Astrocyte (in vitro differentiated cells and primary cell): ENCODE data around the gene ERCC8. TPM values are rescaled to one million over a fixed set of nuclear protein-coding genes. Genes with fewer than 3 reads are reported as not detected.

Experiments
- DNase-seq: peaks from one replicate; pipeline ENCODE4 v3.0.0-alpha.2; 2010; ENCODE audit warnings: low read depth
- FAIRE-seq: peaks from 2 replicates; lab custom pipeline; 2011; peaks lifted over from hg19 to GRCh38; lab: Jason Lieb, UNC
- H2AFZ ChIP-seq: 2 replicates; pipeline ENCODE4 v1.6.0; 2012; ENCODE audit warnings: low read depth, low read length, inconsistent platforms
- H3K27ac ChIP-seq: 2 replicates; pipeline ENCODE4 v1.5.1; 2011; ENCODE audit warnings: low read depth, low read length, inconsistent platforms
- H3K27me3 ChIP-seq: 2 replicates; pipeline ENCODE4 v1.6.0; 2011; ENCODE audit warnings: low read length, inconsistent platforms; ENCODE audit not compliant: insufficient read depth
- H3K36me3 ChIP-seq: 2 replicates; pipeline ENCODE4 v1.5.1; 2011; ENCODE audit warnings: low read length, inconsistent platforms; ENCODE audit not compliant: insufficient read depth
- H3K4me1 ChIP-seq: 2 replicates; pipeline ENCODE4 v1.5.1; 2011; ENCODE audit warnings: low read length, inconsistent platforms; ENCODE audit not compliant: insufficient read depth
- H3K4me2 ChIP-seq: 2 replicates; pipeline ENCODE4 v1.6.0; 2012; ENCODE audit warnings: low read length, inconsistent platforms
- H3K4me3 ChIP-seq: 2 replicates; pipeline ENCODE4 v1.5.1; 2011; ENCODE audit warnings: low read depth, mild to moderate bottlenecking, low read length, inconsistent platforms; ENCODE audit not compliant: insufficient read depth
- H3K79me2 ChIP-seq: 2 replicates; pipeline ENCODE4 v1.6.0; 2012; ENCODE audit warnings: mild to moderate bottlenecking, low read length, inconsistent platforms; ENCODE audit not compliant: insufficient read depth
- H3K9ac ChIP-seq: 2 replicates; pipeline ENCODE4 v1.6.0; 2012; ENCODE audit warnings: mild to moderate bottlenecking, low read length, inconsistent platforms
- H3K9me3 ChIP-seq: 2 replicates; pipeline ENCODE4 v1.5.1; 2012; ENCODE audit warnings: low read depth, mild to moderate bottlenecking, low read length, inconsistent platforms; ENCODE audit not compliant: insufficient read depth
- H4K20me1 ChIP-seq: 2 replicates; pipeline ENCODE4 v1.6.0; 2012; ENCODE audit warnings: low read length, inconsistent platforms; ENCODE audit not compliant: insufficient read depth
- H3K27ac Mint-ChIP-seq: one replicate; pipeline ENCODE4 v1.8.0; 2021; ENCODE audit warnings: mild to moderate bottlenecking, mixed read lengths; ENCODE audit not compliant: unreplicated experiment
- H3K27me3 Mint-ChIP-seq: one replicate; pipeline ENCODE4 v1.8.0; 2021; ENCODE audit warnings: low read depth, mixed read lengths; ENCODE audit not compliant: unreplicated experiment
- H3K36me3 Mint-ChIP-seq: one replicate; pipeline ENCODE4 v1.8.0; 2021; ENCODE audit warnings: low read depth, mixed read lengths; ENCODE audit not compliant: unreplicated experiment
- H3K4me1 Mint-ChIP-seq: one replicate; pipeline ENCODE4 v1.8.0; 2021; ENCODE audit warnings: low read depth, mixed read lengths; ENCODE audit not compliant: unreplicated experiment
- H3K4me3 Mint-ChIP-seq: one replicate; pipeline ENCODE4 v1.8.0; 2021; ENCODE audit warnings: mild to moderate bottlenecking, moderate library complexity, mixed read lengths; ENCODE audit not compliant: unreplicated experiment
- H3K9me3 Mint-ChIP-seq: one replicate; pipeline ENCODE4 v1.8.0; 2021; ENCODE audit warnings: mild to moderate bottlenecking, mixed read lengths; ENCODE audit not compliant: unreplicated experiment
- EZH2 ChIP-seq: IDR thresholded peaks from 2 replicates; pipeline ENCODE4 v1.6.1; 2012; ENCODE audit warnings: mild to moderate bottlenecking, low read length, inconsistent platforms; ENCODE audit not compliant: insufficient read depth
- total RNA-seq: library from RNA; stranded (reverse); gene quantifications from 2 replicates; pipeline ENCODE4 v1.2.1, GENCODE V29; 2021
- TF ChIP-seq, protein P1 (sequence below): IDR thresholded peaks from 2 replicates; pipeline ENCODE4 v1.5.1; 2011; ENCODE audit warnings: low read depth, mild to moderate bottlenecking, inconsistent platforms, low read length, moderate library complexity; ENCODE audit not compliant: insufficient read depth

The ERCC8 gene
- total RNA-seq, 1 donor from 2014 or later = 11.8 TPM

DNA sequence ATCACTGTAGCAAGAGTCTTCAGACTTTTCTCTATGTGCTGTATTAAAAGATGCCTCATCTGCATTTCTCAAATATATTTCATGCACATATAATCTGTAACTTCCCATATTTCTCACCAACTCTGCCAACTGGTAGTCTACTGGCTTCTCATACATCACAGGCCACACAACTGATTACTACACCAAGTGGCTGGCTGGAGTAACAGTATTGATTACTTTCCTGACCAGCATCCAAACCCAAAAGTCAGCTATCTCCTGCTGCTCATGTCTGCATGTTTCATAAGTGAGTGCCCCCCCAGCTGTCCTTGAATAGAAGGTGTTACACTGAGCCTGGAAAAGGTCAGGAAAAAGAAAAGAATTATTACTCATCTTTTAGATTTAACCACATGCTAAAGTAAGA, 17.4 kb downstream of the ERCC8 start:
- no peak overlapping the region for H3K27ac Mint-ChIP-seq

DNA sequence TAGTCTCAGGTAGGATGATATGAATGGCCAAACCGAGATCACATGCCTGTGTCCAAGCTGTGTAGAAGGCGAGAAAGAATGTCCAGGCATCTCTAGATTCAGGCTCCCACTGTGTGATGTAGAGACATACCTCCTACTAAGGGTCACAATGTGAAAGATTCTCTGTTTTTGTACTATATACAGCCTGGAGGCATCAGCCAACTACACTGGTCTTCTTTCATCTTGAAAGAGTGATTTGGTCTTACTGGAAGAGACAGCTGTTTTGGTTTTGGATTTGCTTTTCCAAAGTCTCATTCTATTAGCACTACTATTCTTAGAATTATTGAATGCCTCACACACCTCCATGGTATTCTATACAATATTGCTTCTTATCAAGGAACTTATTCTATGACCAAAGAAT, 26.4 kb downstream of the ERCC8 start:
- Mint-ChIP-seq H3K4me3 (no peak overlapping the region), H3K9me3 (no peaks in the 10 kb centered on the region), H3K36me3 (peaks cover 15% of the 10 kb centered on the region), H3K4me1 (no peaks in the 10 kb centered on the region), H3K27ac (no peak overlapping the region), H3K27me3 (no peaks in the 10 kb centered on the region)
- Histone ChIP-seq H3K9ac (no peak overlapping the region), H3K27ac (no peak overlapping the region), H3K27me3 (no peaks in the 10 kb centered on the region), H3K9me3 (no peaks in the 10 kb centered on the region), H3K79me2 (no peaks in the 10 kb centered on the region), H3K4me1 (no peaks in the 10 kb centered on the region), H3K4me3 (no peak overlapping the region), H3K36me3 (peaks cover 15% of the 10 kb centered on the region), H3K4me2 (no peak overlapping the region), H4K20me1 (no peaks in the 10 kb centered on the region), H2AFZ (no peak overlapping the region)
- TF ChIP-seq, protein P1, sequence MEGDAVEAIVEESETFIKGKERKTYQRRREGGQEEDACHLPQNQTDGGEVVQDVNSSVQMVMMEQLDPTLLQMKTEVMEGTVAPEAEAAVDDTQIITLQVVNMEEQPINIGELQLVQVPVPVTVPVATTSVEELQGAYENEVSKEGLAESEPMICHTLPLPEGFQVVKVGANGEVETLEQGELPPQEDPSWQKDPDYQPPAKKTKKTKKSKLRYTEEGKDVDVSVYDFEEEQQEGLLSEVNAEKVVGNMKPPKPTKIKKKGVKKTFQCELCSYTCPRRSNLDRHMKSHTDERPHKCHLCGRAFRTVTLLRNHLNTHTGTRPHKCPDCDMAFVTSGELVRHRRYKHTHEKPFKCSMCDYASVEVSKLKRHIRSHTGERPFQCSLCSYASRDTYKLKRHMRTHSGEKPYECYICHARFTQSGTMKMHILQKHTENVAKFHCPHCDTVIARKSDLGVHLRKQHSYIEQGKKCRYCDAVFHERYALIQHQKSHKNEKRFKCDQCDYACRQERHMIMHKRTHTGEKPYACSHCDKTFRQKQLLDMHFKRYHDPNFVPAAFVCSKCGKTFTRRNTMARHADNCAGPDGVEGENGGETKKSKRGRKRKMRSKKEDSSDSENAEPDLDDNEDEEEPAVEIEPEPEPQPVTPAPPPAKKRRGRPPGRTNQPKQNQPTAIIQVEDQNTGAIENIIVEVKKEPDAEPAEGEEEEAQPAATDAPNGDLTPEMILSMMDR = no peak
- no peak for TF ChIP-seq EZH2
- DNase-seq = no peak
- FAIRE-seq = no peak

More for the DNA sequence above, 17.4 kb downstream of the ERCC8 start:
- Mint-ChIP-seq H3K4me3 (no peak overlapping the region), H3K9me3 (no peaks in the 10 kb centered on the region), H3K36me3 (no peaks in the 10 kb centered on the region), H3K27me3 (no peaks in the 10 kb centered on the region), H3K4me1 (no peaks in the 10 kb centered on the region)
- Histone ChIP-seq H2AFZ (no peak overlapping the region), H4K20me1 (peaks cover 4% of the 10 kb centered on the region), H3K27ac (no peak overlapping the region), H3K4me3 (no peak overlapping the region), H3K27me3 (no peaks in the 10 kb centered on the region), H3K4me1 (no peaks in the 10 kb centered on the region), H3K9me3 (no peaks in the 10 kb centered on the region), H3K79me2 (no peaks in the 10 kb centered on the region), H3K9ac (no peak overlapping the region), H3K36me3 (peaks cover 6% of the 10 kb centered on the region), H3K4me2 (no peak overlapping the region)
- FAIRE-seq (no peak), DNase-seq (no peak)
- no peak for TF ChIP-seq EZH2
- TF ChIP-seq, protein P1 = no peak

DNA sequence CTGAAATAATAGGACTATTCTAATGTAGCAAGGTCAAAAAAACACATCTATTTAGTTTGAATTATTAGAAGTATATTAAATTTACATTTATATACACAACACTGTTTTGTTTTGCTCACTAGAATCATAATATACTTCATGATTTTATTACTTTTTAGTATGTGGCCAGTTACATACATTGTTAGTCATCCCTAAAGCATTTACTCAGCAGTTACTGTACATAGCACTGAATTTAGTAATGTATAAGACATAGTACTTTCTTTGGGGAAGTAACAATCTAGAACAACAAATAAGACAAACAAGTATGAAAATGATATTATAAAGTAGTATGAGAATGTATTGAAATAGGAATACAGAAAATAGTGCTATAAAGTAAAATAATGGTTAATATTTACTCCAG, 28.2 kb downstream of the ERCC8 start:
- no peaks in the 10 kb centered on the region for H3K79me2 ChIP-seq
- H3K27ac ChIP-seq = no peak overlapping the region
- no peaks in the 10 kb centered on the region for H3K4me1 Mint-ChIP-seq
- H3K36me3 ChIP-seq = peaks cover 15% of the 10 kb centered on the region
- DNase-seq (no peak), FAIRE-seq (no peak)
- H3K4me1 ChIP-seq = no peaks in the 10 kb centered on the region
- no peak overlapping the region for H2AFZ ChIP-seq
- H3K4me2 ChIP-seq = no peak overlapping the region
- no peaks in the 10 kb centered on the region for H3K9me3 ChIP-seq
- H3K9ac ChIP-seq = no peak overlapping the region
- H3K27me3 ChIP-seq = no peaks in the 10 kb centered on the region
- no peak overlapping the region for H3K27ac Mint-ChIP-seq
- no peak overlapping the region for H3K4me3 ChIP-seq
- H4K20me1 ChIP-seq = no peaks in the 10 kb centered on the region
- no peaks in the 10 kb centered on the region for H3K27me3 Mint-ChIP-seq
- H3K4me3 Mint-ChIP-seq = no peak overlapping the region
- TF ChIP-seq, protein P1 = no peak
- TF ChIP-seq EZH2 = no peak
- peaks cover 23% of the 10 kb centered on the region for H3K36me3 Mint-ChIP-seq
- peaks cover 7% of the 10 kb centered on the region for H3K9me3 Mint-ChIP-seq
